Measurements from ENCODE around the gene OBSCN. TPM values are rescaled to one million over a fixed set of nuclear protein-coding genes. Genes with fewer than 3 reads are reported as not detected.

Gene OBSCN
- total and polyA plus RNA-seq, 2 of the 13 experiments (the other 11 are each of a cell fraction or from before 2014, with no cell fraction given): 0.20 TPM

- peaks cover 29% of the 10 kb centered on the region for H3K4me1 ChIP-seq (ENCODE audit: insufficient read depth, low read length)
- no peak overlapping the region for H3K9ac ChIP-seq (ENCODE audit: insufficient read depth, low read depth, low read length)
- no peaks in the 10 kb centered on the region for H3K36me3 ChIP-seq (replicated peaks in 1 of 2; ENCODE audit: control insufficient read depth in 1 of 2, insufficient read depth in 2 of 2, low read length in 2 of 2)
- ATAC-seq (no peak), FAIRE-seq (no peak), DNase-seq (ENCODE audit: low spot score) (no peak)
- intact Hi-C loops (cut with micrococcal nuclease; ENCODE audit: unreplicated experiment) (loop anchor here (5.0 kb wide), 1 partner anchor 292 kb away; no protein-coding TSS in a partner anchor), in situ Hi-C loops (cut with HindIII; ENCODE audit: extremely low pct_ligation_motif_present, low pct_unique_long_range_greater_than_20kb) (no loop called here)
- ChIA-PET CTCF (ENCODE audit: low intra/inter-chr PET ratio, low total read pairs) (no interaction called here), POLR2A (no interaction called here)
- no peak for TF ChIP-seq ZSCAN12 (CRISPR knock-in tag; IDR thresholded peaks at IDR 0.05)
- 0 out of 2 replicates have a peak, but pooled peaks have one; percentile 3 for TF ChIP-seq TAF1 (CRISPR knock-in tag; IDR thresholded peaks at IDR 0.05)
- no peaks in the 10 kb centered on the region for H4K20me1 ChIP-seq (ENCODE audit: insufficient read depth, low read length)
- no peaks in the 10 kb centered on the region for H3K79me2 ChIP-seq (ENCODE audit: insufficient read depth, low read length)
- no peak overlapping the region for H2AFZ ChIP-seq (ENCODE audit: low read length)
- no peaks in the 10 kb centered on the region for H3K9me3 ChIP-seq (ENCODE audit: low read length)
- H3K4me2 ChIP-seq (ENCODE audit: low read depth, low read length): no peak overlapping the region
- BruUV-seq (replicated peaks): no TSS peak
- H3K27ac ChIP-seq (ENCODE audit: extremely low read length, insufficient read depth, low read length): no peak overlapping the region
- peaks cover 0 to 5% of the 10 kb centered on the region in 2 experiments; a peak in 2 of 5 replicates for H3K27me3 ChIP-seq (ENCODE audit: control insufficient read depth in 1 of 2, insufficient read depth in 2 of 2, low read length in 2 of 2)
- no peak overlapping the region for H3K4me3 ChIP-seq (replicated peaks in 1 of 3; ENCODE audit: insufficient read depth in 1 of 3, low read depth in 2 of 3, low read length in 3 of 3)
- 0% methylated on average over 2 of the region's 2 CpGs for WGBS (ENCODE audit: low lambda C conversion rate)
Observed at GRCh38 chr1:228225165-228225710, 17.4 kb downstream of the OBSCN start.

DNA sequence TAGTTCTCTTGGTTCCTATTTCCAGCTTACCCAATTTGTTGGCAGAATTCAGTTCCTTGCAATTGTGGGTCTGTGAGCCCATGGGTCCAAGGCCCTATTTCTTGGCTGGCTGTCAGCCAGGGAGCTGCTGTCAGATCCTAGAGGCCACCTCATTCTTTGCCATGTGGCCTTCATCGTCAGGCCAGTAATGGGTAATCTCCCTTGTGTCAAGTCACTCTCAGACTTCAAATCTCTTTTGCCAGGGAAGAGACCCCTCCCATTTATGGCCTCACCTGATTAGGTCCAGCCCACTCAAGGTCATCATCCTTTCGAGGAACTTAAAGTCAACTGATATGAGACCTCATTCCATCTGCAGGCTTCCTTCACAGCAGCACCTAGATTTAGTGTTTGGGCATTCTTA is 17.9 kb downstream of the OBSCN start:
- ATAC-seq: no peak
- CTCF ChIA-PET (ENCODE audit: low intra/inter-chr PET ratio, low total read pairs): no interaction called here
- no peak overlapping the region for H3K9ac ChIP-seq (ENCODE audit: insufficient read depth, low read depth, low read length)
- TF ChIP-seq PRDM4 (CRISPR knock-in tag; IDR thresholded peaks at IDR 0.05; ENCODE audit: borderline replicate concordance) (no peak), ZNF766 (CRISPR knock-in tag; IDR thresholded peaks at IDR 0.05; ENCODE audit: borderline replicate concordance) (no peak), TRAFD1 (CRISPR knock-in tag; IDR thresholded peaks at IDR 0.05; ENCODE audit: borderline replicate concordance) (no peak), ZNF382 (CRISPR knock-in tag; IDR thresholded peaks at IDR 0.05; ENCODE audit: borderline replicate concordance) (no peak)
- TF ChIP-seq, protein P1, sequence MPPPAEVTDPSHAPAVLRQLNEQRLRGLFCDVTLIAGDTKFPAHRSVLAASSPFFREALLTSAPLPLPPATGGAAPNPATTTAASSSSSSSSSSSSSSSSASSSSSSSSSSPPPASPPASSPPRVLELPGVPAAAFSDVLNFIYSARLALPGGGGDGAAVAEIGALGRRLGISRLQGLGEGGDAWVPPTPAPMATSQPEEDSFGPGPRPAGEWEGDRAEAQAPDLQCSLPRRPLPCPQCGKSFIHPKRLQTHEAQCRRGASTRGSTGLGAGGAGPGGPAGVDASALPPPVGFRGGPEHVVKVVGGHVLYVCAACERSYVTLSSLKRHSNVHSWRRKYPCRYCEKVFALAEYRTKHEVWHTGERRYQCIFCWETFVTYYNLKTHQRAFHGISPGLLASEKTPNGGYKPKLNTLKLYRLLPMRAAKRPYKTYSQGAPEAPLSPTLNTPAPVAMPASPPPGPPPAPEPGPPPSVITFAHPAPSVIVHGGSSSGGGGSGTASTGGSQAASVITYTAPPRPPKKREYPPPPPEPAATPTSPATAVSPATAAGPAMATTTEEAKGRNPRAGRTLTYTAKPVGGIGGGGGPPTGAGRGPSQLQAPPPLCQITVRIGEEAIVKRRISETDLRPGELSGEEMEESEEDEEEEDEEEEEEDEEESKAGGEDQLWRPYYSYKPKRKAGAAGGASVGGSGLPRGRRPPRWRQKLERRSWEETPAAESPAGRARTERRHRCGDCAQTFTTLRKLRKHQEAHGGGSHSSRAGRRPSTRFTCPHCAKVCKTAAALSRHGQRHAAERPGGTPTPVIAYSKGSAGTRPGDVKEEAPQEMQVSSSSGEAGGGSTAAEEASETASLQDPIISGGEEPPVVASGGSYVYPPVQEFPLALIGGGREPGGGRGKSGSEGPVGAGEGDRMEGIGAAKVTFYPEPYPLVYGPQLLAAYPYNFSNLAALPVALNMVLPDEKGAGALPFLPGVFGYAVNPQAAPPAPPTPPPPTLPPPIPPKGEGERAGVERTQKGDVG (CRISPR knock-in tag; IDR thresholded peaks at IDR 0.05; ENCODE audit: borderline replicate concordance): no peak

More for the DNA sequence above, 17.9 kb downstream of the OBSCN start:
- H3K4me3 ChIP-seq (replicated peaks in 1 of 3; ENCODE audit: insufficient read depth in 1 of 3, low read depth in 2 of 3, low read length in 3 of 3): no peak overlapping the region
- DNase-seq (ENCODE audit: low spot score) (no peak), FAIRE-seq (no peak)
- H2AFZ ChIP-seq (ENCODE audit: low read length): no peak overlapping the region
- no peak overlapping the region for H3K27ac ChIP-seq (ENCODE audit: extremely low read length, insufficient read depth, low read length)
- intact Hi-C loops (cut with micrococcal nuclease; ENCODE audit: unreplicated experiment) (loop anchor here (5.0 kb wide), 1 partner anchor 292 kb away; no protein-coding TSS in a partner anchor), in situ Hi-C loops (cut with HindIII; ENCODE audit: extremely low pct_ligation_motif_present, low pct_unique_long_range_greater_than_20kb) (no loop called here)
- POLR2A ChIA-PET: no interaction called here
- no peaks in the 10 kb centered on the region; a peak in 1 of 5 replicates for H3K27me3 ChIP-seq (ENCODE audit: control insufficient read depth in 1 of 2, insufficient read depth in 2 of 2, low read length in 2 of 2)
- H3K4me1 ChIP-seq (ENCODE audit: insufficient read depth, low read length): peaks cover 29% of the 10 kb centered on the region
- no peaks in the 10 kb centered on the region for H3K36me3 ChIP-seq (replicated peaks in 1 of 2; ENCODE audit: control insufficient read depth in 1 of 2, insufficient read depth in 2 of 2, low read length in 2 of 2)
- no peak overlapping the region for H3K4me2 ChIP-seq (ENCODE audit: low read depth, low read length)
- BruUV-seq (replicated peaks): no TSS peak
- no peaks in the 10 kb centered on the region for H4K20me1 ChIP-seq (ENCODE audit: insufficient read depth, low read length)
- no peaks in the 10 kb centered on the region for H3K79me2 ChIP-seq (ENCODE audit: insufficient read depth, low read length)
- no peaks in the 10 kb centered on the region for H3K9me3 ChIP-seq (ENCODE audit: low read length)
- WGBS (ENCODE audit: low lambda C conversion rate): 36% methylated on average over 2 of the region's 2 CpGs
